COR-L47 (cell line): ENCODE results near the gene MICALL1.
A peak's percentile ranks its signal among the peaks of the same experiment; 100 is the strongest.
"Not testable (repeated sequence)": the region's sequence is repeated elsewhere in the genome, so short reads cannot be mapped to it uniquely, and the experiment has no call there.

ENCODE experiments used
- DNase-seq: peaks from one replicate; lab custom pipeline; 2025; lab: John Stamatoyannopoulos, UW

MICALL1 gene

DNA sequence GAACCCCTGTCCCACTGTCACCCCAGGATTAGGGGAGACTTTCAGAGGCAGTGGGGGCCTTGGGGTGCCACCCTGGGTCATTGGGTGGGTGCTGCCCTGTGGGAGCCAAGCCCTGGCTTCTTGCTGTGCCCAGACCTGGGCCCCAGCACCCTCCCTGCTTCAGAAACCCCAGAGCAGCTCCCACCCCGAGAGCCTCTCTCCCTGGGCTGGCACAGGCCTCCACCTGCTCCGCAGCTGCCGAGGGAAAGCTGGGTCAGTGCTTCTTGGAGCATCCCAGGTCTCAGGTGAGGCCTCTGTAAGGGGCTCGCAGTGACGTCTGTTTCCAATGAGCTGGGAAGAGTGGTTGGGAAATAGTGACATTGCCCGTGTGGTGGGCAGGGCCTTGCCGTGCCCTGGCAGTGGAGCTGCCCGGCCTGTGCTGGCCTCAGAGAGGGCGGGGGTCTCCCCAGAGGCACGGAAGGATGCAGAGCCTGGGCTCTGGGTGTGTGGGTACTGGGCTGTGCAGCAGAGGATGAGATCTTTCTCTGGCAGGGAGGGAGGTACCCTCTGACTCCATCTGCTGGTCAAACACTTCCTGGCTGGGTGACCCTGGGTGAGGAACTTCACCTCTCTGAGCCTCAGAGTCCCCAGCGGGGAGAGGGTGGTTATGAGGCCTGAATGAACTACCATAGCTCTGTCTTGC lies 24.3 kb downstream of the MICALL1 start:
- DNase-seq: no peak

GRCh38 chr22:37930952-37931440 lies 24.9 kb downstream of the MICALL1 start:
- DNase-seq: no peak

DNA sequence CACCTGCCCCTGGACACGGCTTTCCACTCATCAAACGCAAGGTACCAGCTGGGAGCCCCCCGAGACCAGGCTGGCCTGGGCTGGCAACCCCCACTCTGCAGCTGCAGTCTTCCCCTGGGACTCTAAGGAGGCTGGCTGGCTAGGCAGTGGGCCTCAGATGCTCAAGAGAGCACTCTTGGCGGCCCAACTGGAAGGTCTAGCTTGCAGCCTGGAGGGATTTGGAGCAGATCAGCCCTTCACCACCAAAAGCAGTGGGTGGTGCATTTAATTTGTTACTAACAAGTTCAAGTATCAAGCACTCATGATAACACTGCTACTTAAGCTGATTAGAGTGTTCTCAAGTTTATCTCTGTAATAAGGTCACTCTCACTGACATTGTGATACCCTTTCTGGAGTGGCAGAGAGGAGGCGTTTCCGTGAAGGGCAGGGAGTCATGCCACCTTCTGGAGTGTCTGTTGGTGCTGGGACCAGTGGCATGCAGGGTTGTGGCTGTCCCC lies 25.8 kb downstream of the MICALL1 start:
- DNase-seq: no peak

DNA sequence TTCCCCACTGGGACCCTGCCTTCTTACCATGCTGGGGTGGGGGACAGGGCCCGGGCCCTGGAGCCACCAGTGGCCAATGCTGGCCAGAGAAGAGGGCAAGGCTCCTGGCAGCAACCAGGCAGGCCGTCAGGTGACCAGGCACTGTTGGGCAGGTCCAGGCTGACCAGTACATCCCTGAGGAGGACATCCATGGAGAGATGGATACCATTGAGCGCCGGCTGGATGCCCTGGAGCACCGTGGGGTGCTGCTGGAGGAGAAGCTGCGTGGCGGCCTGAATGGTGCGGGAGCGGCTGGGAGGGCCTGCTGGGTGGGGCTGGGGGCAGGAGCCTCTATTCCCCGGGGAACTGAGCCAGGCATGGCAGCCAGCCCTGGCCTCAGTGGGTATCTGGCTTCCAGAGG lies 26.3 kb downstream of the MICALL1 start:
- DNase-seq: no peak

- DNase-seq: no peak
Observed at GRCh38 chr22:37932821-37933578, 26.9 kb downstream of the MICALL1 start.

- peak; percentile 47 for DNase-seq
Observed at GRCh38 chr22:37933711-37934376, 27.7 kb downstream of the MICALL1 start.

GRCh38 chr22:37940698-37941376 lies 34.7 kb downstream of the MICALL1 start:
- no peak for DNase-seq

DNA sequence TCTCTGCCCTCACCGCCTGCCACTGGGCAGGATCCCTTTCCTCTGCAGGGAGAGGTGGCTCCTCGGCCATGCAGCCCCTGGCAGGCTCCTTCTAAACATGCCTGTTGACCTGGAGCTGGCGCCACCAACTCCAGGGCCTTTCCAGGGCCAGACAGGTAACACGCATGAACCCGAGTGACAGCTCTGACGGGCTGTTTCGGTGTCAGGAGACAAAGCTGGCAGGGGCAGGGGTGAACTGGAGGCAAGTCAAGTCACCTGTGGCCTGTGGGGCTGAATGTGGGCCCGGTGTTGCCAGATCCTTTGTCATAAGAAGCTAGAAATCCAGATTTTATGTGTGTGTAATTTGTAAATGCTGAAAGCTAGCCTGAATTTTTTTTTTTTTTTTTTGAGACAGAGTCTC lies 36.0 kb downstream of the MICALL1 start:
- DNase-seq: no peak

DNA sequence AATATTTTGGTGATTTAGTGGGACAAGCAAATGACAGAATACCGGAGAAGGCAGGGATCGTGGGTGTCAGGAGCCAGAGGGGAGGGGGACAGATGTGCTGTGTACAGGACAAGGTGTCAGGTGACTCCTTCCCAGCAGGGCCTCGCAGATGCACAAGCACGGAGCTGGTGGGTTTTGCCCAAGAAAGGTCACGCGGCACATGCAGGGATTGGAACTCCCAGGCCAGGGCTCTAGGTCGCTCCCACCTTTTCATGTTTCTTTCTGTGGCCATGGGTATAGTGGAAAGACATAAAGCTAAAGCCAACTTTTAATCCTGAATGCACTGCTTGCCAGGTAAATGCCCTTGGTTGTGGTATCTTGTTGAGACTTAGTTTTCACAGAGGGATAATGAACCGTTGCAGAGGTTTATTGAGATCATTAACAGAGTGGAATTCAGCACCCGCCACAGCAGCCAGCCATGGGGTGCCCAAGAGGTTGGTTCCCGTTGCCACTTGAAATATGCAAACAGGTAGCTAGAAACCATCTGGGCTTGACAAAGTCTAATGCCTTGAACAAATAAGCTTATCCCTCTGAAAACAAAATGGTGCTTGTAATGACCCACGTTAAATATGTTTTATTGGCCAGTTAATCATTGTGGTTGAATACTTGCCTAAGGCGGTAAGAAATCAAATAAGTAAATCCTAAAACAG lies 37.2 kb downstream of the MICALL1 start:
- no peak for DNase-seq

DNA sequence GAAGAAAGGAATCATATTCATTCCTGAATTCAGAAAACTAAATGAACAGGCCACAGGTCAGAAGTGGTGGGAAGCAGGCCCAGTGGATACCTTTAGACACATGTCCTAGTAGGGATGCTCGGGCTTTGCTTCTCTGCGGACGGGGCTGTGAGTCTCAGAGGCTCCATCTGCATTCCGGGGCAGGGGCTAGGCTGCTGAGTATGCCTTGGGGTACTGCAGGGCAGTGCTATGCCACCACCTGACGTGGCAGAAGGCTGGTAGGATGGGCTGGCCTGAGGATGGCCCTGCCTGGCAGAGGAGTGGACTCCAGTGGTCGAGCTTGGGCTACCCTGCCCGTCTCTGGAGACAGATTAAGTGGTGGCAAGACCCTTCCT lies 37.7 kb downstream of the MICALL1 start:
- DNase-seq: no peak

- DNase-seq: not testable (repeated sequence)
Observed at GRCh38 chr22:37944423-37944822, 38.3 kb downstream of the MICALL1 start.

DNA sequence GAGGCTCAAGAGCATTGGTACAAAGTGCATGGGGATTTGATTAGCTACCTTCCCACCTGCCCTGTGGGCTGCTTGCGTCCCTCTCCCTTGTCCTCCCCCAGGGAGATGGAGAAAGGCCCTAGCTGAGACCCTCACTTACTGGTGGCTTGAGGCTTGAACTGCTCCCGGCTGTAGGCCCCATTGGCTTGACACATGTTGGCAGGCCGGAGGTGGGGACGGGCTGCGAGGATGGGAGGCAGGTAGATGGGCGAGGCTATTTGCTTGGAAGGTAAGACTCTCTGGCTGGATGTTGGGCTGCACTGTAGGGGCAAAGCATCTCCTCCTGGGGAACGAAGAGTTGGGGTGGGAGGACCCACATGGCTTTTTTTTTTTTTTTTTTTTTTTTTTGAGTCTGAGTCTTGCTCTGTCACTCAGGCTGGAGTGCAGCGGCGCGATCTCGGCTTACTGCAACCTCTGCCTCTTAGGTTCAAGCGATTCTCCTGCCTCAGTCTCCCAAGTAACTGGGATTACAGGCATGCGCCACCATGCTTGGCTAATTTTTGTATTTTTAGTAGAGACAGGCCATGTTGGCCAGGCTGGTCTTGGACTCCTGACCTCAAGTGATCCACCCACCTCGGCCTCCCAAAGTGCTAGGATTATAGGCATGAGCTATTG lies 41.2 kb downstream of the MICALL1 start:
- DNase-seq: not testable (repeated sequence)

DNA sequence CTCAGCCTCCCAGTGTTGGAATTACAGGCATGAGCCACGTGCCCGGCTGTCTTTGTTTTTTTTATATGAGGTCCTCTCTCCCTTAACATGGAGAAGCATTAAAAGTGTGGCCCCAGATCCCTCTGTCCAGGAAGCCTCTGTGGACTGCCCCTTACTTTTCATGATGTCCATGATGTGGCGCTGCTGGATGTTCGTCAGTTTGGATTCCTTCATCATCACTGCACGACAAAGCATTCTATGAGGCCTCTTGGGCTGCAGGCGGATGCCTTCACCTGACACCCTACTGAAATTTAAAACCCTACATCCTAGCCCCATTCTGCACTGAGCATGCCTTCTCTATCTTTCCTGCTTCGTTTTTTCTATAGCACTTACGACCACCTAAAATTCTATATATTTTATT lies 45.2 kb downstream of the MICALL1 start:
- no peak for DNase-seq

- DNase-seq: not testable (repeated sequence)
Observed at GRCh38 chr22:37952629-37953028, 46.5 kb downstream of the MICALL1 start.

DNA sequence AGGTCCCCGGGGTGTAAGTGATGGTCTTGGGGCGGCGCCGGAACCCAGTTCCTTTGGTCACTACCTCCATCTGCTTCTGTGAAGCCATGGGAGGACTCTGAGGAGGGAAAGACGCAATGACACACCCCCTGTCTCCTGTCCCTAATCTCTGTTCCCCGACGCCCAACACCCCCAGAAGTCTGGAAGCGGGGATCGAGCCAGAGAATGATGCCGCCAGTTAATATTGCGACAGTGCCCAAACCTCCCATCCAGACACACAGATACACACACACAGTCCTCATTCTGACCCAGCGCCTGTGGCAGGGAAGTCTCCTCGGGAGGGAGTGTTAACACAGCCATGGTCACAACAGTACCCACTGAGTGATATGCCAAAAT lies 47.0 kb downstream of the MICALL1 start:
- no peak for DNase-seq

DNA sequence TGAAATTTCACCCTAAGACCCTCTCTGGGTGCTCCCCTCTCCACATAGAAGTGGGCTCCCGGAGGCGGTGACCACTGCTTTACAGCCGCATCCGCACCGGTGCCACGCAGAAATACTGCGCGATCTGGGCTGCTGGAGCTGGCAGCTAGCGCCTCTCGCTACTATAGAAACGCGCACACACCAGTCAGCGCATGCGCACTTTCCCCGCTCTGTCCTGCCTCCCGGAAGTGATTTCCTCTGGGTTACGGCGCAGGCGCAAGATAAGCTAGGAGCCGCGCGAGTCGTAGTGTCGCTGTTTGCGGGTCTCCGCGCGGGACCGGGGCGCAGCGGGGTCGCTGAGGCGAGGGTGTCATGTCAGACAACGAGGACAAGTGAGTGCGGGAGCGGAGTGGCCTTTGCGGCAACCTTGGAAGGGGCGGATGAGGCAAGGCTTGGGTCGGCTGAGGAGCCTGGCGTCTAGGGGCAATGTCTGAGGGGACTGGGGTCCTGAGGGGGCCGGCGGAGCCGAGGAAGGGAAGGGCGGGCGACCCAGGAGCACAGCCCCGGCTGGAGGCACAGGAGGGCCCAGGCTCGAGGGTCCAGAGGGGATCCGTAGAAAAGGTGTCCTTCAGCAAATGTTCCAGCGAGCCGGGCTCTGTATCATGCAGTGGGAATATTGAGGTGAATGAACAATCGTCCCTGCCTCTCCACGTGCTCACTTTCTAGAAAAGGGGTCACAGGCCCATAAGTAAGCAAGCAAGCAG lies 47.5 kb downstream of the MICALL1 start, which contains the start of the genes C22orf23 and POLR2F:
TSS of gene C22orf23 (minus strand) at position 165 of the 743 bp plus-strand sequence. CDS start 452 bp downstream, outside the sequence.
TSS of gene POLR2F (plus strand) at position 263 of the 743 bp plus-strand sequence. CDS start at position 352, 89 bp downstream.
- DNase-seq: peak; percentile 94

DNA sequence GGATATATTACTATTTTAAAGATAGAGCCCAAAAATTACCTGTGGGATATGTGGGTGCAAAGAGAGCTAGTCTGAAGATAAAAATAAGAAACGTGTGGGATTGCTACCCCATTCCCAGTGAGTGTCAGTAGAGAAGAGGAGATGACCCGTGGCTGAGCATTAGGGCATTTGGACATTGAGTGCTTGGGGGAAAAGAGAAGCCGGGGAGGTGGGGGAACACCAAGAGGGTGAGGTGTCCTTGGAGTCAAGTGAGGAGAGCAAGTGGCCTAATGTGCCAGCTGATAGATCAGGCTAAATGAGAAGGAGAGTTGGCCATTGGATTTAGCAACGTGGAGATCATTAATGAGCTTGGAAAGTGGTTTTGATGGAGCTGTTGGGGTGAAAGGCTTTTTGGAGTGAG lies 48.6 kb downstream of the MICALL1 start:
- no peak for DNase-seq

DNA sequence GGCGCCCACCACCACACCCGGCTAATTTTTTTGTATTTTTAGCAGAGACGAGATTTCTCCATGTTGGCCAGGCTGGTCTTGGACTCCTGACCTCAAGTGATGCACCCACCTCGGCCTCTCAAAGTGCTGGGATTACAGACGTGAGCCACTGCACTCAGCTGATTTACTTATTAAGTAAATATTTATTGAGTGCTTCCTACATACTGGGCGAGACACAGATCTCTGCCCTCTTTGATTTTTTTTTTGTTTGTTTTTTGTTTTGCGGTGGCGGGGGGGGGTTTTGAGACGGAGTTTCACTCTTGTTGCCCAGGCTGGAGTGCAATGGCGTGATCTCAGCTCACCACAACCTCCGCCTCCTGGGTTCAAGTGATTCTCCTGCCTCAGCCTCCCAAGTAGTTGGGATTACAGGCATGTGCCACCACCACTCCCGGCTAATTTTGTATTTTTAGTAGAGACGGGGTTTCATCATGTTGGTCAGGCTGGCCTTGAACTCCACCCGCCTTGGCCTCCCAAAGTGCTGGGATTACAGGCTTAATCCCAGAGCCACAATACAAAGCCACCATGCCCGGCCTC lies 49.8 kb downstream of the MICALL1 start:
- DNase-seq: not testable (repeated sequence)

DNA sequence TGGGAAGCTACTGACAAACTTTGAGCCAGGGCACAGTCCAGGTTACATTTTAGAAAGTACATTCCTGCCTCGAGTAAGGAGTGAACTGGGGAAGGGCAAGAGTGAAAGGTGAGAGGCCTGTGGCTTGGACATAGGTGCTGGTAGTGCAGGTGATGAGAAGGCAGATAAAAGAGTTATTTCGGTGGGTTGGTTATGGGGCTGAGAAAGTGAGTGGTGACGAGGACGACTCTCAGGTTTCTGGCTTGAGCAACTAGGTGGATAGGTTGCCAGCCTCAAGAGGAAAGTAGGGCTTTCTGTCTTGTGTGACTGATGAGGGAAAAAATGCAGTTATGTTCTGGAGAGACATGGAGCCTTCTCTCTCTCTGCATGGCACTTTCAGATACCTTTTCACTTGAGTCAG lies 51.1 kb downstream of the MICALL1 start:
- no peak for DNase-seq
